Superior temporal gyrus (tissue), 1 donor: Measurements from ENCODE around the gene THSD7A.

Experiments
- DNase-seq: peaks from one replicate; pipeline ENCODE4 v3.0.0-alpha.2; 2016; ENCODE audit errors: extremely low spot score

Gene THSD7A

GRCh38 chr7:11410656-11411644, 421.0 kb downstream of the THSD7A start:
- no peak for DNase-seq

GRCh38 chr7:11404355-11404754, 427.6 kb downstream of the THSD7A start:
- DNase-seq, result peak; percentile 7

- peak; percentile 11 for DNase-seq
Observed at GRCh38 chr7:11403781-11404180, 428.2 kb downstream of the THSD7A start.

DNA sequence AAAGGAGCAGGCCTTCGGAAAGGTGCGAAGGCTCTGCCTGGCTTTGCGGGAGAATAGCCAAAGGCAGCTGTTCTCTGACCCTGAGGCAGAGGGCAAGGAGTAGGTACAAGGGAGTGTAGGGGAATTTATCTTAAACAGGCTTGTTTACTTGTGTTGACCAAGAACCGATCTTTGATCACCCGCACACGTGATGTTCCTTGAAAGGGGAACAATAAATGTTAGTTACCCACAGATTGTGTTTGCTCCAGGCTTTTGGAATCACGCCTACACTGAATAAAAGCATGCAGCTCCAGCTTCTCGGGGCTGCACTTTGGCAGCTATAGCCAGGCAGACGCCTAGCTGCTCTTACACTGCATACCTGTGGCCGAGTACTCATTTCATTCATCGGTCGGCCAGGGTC, 437.6 kb downstream of the THSD7A start:
- DNase-seq, result no peak

DNA sequence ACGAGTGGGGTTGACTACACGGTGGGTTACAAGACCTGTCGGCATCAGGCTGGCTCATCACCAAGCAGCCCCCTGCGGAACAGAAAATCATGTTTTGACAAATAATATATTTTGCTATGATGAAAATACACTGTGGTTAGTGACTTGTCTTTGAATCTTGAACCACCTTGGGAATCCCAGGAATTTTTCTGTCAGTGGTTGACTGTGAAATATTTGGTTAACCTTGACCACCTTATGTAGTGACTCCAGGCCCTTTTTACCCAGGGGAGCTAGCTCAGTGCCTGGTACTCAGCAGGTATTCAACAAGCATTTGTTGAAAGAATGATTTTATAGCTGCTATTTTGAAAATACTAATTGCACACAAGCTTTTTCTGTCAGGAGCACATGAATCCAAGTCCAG, 452.4 kb downstream of the THSD7A start:
- DNase-seq, result no peak

- DNase-seq, result no peak
Observed at GRCh38 chr7:11376529-11376928, 455.5 kb downstream of the THSD7A start.

DNA sequence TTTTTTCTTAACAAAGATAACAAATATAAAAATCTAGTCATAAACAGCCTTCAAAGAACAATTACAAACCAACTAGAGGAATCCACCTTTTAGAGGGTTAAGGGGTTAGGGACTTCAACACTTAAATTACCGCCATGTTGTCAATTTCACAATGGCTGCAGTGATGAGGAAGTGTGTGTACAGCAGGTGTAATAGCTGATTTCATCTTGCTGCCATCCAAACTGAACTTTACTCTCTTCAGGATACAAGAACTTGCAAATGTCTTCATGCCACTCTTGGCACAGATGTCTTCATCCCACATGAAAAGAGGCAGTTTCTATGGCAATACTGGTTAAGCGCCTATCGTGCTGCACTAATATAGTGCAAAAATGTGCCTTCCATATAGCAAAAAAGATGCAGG, 457.4 kb downstream of the THSD7A start:
- no peak for DNase-seq

DNA sequence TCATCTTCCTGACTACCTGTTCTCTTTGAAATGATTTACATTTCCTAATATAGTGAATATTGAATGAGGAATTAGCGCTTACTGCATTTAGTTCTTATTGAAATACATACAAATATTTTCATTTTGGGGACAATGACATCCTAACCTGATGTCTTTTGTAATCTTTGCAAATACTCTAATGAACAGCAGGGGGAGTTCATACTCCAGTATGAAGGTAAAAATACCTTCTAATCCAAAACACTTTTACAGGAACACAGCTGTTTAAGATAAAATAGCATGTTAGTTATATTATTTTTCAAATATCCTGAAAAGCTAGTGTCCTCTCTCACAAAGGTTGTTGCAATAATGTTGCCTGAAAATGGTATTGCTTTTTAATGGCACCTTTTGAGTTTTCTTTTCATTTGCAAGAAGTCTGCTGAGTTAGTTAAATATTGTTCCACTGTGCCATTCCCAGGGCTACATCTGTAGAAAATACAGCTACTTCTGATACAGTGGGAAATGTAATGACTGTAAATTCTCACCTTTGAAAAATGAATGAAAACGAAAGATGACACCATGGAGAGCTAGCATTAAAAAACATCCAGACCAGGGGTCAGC, 458.4 kb downstream of the THSD7A start:
- DNase-seq, result no peak

- no peak for DNase-seq
Observed at GRCh38 chr7:11369696-11370095, 462.3 kb downstream of the THSD7A start.

DNA sequence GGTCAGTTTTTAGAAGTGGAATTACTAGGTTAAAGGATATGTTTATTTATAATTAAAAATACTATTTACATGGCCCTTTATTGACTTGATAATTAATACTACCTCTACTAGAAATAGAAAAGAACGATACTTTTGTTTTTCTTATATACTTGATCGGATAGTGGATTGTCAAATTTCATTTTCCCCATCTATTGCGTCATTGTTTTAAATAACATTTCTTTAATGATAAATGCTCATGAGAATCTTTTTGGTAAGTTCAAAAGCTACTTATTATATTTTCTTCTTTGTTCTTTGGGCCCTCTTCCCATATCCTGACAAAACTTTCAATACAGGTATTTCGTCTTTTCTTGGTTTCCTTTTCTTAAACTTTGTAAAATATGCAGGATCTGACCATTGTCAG, 465.9 kb downstream of the THSD7A start:
- DNase-seq, result no peak

GRCh38 chr7:11358637-11359036, 473.4 kb downstream of the THSD7A start:
- DNase-seq, result no peak

- no peak for DNase-seq
Observed at GRCh38 chr7:11355399-11356005, 476.5 kb downstream of the THSD7A start.

- no peak for DNase-seq
Observed at GRCh38 chr7:11346302-11346701, 485.7 kb downstream of the THSD7A start.

DNA sequence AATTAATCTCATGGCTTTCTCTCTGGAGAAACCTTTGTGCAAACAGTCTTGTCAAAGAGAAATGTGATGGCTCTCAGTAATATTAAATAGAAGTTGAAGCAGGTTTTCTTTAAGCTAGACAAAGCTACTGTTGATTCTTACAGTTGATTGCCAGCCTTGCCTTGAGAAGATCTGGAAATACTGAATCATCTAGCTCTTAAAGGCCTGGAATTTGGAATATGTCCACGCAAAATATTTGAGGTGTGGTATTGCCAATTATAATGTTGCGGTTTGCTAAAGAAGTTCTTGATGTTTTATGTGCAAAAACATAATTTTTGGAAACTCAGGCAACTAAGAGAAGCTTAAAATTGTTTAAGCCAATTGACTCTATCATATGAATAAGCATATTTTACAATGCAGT, 486.4 kb downstream of the THSD7A start:
- no peak for DNase-seq

DNA sequence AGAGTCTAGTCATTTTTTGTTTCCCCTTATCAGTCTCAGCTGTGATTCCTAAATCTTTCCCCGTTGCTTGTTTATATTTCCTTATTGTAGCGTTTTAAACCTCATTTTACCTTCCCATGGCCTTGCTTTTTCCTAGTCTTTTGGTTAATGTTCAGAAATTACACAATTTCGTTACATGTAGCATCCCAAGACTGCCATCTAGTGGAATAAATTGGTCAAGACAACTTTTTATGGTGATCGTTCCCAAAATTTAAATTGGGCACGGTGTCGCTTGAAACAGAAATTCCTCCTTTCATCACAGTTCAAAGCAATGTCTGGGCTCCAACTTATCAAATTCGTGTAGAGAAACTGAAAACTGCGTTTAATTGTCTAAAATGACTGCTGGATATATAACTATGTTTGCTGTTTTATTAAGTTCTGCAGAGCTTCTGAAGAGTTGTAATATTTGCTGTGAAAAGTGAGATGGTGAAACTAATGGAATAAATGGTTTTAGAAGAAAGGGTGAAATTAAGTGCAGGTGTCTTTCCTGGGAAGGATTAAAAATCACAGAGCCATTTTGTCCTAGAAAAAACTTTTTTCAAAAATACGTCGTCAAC, 488.1 kb downstream of the THSD7A start:
- peak; percentile 92 for DNase-seq

DNA sequence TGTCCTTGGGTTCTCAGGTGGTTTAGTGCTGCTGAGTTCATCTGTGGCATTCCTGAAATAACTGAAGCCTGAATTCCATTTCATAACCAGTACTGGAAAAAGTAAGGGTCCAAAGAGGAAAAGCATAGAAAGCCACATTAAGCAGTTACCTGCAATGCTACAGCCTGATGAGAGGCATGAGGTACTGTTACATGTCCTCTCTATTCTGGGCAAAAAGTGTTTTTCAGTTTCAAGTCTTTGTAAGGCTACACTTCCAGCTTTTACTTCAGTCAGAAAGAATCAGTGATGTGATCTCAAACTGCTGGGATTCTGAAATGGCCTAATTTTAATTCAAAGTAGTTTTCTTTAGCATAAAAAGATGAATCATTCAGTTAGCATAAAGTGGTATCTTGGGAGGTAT, 488.9 kb downstream of the THSD7A start:
- DNase-seq, result no peak

GRCh38 chr7:11341285-11341944, 490.6 kb downstream of the THSD7A start:
- DNase-seq, result peak; percentile 76

DNA sequence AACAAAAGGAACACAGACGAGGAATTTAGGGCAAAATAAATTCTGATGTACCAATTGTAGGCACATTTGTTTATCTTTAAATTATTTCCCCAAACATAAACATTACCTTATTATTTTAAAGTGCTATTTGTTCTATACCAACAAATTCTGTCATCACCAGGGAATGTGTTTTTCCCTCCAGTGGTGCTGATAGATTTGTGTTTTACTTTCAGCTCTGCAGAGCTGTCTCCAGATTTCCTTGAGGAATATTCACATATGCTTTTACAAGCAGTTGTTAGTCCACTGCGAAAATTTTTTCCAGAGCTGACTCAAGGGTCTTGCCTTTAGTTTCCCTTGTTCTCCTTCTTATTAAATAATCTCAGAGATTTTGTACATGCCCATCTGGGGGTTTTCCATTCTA, 495.6 kb downstream of the THSD7A start:
- no peak for DNase-seq

DNA sequence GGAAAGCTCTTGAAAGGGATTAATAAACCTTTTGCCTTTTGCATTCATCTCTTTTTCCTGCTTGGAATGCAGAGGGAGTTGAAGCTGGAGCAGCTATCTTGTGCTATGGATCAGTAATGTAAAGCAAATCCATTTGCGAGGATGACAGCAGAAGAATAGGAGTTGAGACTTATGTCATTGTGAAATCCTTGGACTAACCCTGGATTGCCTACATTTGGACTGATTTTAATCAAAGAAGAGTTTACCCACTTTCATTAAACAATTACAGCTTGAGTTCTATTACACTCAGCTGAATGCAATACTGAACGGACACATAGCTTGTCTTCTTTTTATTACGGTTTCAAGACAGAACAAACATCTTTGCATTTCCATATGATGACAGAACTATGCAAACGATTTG, 496.1 kb downstream of the THSD7A start:
- DNase-seq, result no peak

DNA sequence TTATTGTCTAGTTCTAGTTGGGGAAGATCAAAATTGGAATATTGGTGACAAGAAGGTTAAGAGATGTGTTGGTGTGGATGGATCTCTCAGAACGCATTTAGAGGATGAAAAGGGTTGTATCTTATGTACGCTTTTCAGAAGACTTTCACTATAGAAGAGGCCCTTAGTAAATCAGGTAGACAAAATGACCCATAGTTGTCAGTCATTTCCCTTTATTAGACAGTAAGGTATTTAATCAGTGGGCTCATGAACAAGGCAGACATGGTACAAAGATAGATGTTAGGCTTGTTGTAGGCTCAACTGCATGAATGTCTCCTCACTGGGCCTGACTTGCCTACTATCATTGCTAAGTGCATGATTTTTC, 499.2 kb downstream of the THSD7A start:
- no peak for DNase-seq

GRCh38 chr7:11332186-11332864, 499.7 kb downstream of the THSD7A start:
- no peak for DNase-seq
